Amniotic epithelial cell (primary cell): Measurements from ENCODE around the gene ANKS1B.

ENCODE experiments used
- DNase-seq: peaks from one replicate; pipeline ENCODE4 v3.0.0-alpha.2; 2010; ENCODE audit warnings: low read depth

ANKS1B gene

GRCh38 chr12:98868538-98868937 lies 1116.2 kb downstream of the ANKS1B start:
- no peak for DNase-seq

- no peak for DNase-seq
Observed at GRCh38 chr12:98868076-98868475, 1116.7 kb downstream of the ANKS1B start.

GRCh38 chr12:98864363-98864762 lies 1120.4 kb downstream of the ANKS1B start:
- DNase-seq = no peak

- no peak for DNase-seq
Observed at GRCh38 chr12:98863167-98863566, 1121.6 kb downstream of the ANKS1B start.

DNA sequence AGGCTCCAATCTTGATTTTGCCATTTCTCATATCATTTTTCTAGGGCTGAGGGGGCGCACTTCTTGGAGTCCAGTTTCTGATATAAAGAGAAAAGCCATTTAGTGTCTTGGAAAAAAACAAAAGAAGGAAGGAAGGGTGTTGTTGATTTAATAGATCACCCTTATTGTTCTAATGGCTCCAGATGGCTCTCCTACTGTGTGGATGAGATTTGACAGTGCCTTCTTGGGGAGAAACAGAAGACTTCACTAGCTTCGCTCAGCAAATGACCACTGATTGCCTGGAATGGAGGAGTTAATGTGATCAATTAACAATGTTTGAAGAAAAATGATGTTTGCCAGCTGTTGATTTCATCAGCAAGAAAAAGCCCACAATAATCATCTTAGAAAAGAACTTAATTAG lies 1123.5 kb downstream of the ANKS1B start:
- no peak for DNase-seq

GRCh38 chr12:98856897-98857540 lies 1127.7 kb downstream of the ANKS1B start:
- DNase-seq = no peak

GRCh38 chr12:98852181-98852580 lies 1132.6 kb downstream of the ANKS1B start:
- DNase-seq = no peak

DNA sequence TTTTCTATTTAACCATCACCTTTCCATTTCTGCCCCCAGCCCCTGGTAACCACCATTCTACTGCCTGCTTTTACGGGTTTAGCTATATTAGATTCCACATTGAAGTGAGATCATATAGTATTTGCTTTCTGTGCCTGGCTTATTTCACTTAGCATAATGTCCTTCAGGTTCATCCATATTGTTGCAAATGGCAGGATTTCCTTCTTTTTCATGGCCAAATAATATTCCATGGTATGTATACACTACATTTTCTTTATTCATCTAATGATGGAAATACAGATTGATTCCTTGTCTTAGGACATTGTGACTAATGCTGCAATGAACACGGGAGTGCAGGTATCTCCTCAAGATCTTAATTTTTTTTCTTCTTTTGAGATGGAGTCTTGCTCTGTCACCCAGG lies 1137.5 kb downstream of the ANKS1B start:
- no peak for DNase-seq

- no peak for DNase-seq
Observed at GRCh38 chr12:98845957-98846356, 1138.8 kb downstream of the ANKS1B start.

DNA sequence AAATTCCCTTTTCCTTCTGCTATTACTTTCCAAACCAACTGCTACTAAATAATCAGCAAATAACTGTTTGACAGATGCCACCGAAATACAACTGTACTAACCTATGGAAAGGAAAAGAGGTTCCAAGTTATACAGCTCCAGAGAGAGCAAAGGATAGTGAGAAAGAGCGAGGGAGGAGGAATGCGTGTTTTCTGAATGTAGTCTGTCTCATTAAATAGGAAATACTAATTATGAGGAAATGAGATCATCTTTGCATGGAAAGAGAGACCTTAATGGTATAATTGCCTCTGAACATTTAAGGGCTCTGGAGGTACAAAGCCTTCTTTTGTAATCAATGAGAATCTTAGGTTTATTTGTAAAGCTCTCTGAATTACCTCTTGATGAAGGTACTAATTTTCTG lies 1144.4 kb downstream of the ANKS1B start:
- no peak for DNase-seq

- DNase-seq = no peak
Observed at GRCh38 chr12:98838231-98838647, 1146.5 kb downstream of the ANKS1B start.

DNA sequence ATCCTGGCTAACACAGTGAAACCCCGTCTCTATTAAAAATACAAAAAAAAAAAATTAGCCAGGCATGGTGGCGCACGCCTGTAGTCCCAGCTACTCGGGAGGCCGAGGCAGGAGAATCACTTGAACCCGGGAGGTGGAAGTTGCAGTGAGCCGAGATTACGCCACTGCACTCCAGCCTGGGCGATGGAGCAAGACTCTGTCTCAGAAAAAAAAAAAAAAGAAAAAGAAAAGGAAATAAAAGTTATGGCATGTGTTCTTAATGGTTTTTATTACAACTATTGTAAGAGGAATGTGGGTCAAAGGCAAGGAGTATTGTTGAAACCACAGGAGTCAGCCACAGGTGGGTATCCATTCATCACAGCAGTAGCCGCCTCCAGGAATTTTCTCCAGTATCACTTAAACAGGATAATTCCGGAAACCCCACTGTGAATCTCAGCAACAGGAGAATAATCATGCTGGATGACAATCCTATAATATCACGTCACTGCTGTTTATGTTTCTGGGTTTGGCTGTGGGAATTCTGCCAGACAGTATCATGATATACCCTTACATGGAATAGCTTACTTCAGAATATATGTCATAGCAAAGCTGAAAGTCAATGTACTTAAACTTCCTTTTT lies 1147.5 kb downstream of the ANKS1B start:
- peak; percentile 25 for DNase-seq

- DNase-seq = no peak
Observed at GRCh38 chr12:98830657-98831056, 1154.1 kb downstream of the ANKS1B start.

DNA sequence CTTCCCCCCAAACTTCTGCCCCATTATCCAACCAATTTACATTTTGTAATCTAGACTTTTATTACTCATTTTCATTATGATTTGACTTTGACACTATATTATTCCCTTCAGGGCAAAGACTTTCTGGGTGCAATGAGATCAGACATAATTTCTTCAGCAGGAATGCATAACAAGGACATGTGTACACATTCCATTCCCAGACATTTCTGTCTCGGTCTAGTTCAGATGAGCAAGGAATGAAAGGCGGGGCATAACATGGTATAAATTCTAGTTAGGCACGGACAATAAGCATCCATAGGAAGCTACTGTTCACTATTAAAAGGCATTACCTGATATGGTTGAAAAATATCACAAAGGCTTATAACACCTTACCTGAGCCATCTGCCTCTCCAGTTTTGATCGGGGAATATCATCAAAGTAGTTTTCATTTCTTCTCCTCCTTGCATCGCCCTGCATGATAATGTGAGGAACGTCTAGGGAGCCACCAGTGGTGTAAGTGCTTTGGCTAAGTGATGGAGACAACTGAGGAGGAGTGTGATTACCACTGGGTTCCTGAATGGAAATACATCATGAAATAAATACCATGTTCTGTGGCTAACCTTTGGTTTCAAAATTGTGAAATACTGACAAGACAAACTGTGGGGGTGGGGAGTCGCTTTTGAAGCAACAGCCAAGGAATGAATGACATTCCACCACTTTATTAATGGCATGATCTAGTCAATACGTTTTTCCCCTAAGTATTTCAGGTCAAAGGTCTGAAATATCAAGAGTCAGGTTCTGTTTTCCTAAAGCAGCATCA lies 1155.7 kb downstream of the ANKS1B start:
- peak; percentile 4 for DNase-seq

GRCh38 chr12:98823012-98823411 lies 1161.7 kb downstream of the ANKS1B start:
- DNase-seq = no peak

- DNase-seq = no peak
Observed at GRCh38 chr12:98821866-98822265, 1162.9 kb downstream of the ANKS1B start.

DNA sequence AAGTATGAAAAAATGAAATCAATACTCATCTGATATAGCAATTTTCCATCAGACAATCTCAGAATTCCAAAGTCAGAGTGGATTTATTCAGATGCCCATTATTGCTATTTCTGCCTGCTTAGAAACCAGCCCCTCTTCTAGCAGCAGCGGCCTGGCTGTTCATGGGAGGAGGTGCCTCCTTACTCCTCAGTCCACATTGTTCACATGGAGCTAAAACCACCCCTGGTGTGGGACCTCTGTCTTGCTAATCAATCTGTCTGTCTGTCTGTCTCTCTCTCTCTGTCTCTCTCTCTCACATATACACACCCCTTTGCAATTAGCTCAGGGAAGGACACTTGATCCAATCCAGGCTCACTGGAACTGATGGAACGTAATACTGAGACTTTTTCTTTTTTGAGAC lies 1163.5 kb downstream of the ANKS1B start:
- DNase-seq = no peak

- DNase-seq = peak; percentile 15
Observed at GRCh38 chr12:98819821-98820404, 1164.8 kb downstream of the ANKS1B start.

GRCh38 chr12:98819071-98819470 lies 1165.7 kb downstream of the ANKS1B start:
- DNase-seq = no peak

- DNase-seq = no peak
Observed at GRCh38 chr12:98818239-98818638, 1166.5 kb downstream of the ANKS1B start.

GRCh38 chr12:98817742-98818141 lies 1167.0 kb downstream of the ANKS1B start:
- DNase-seq = no peak

- DNase-seq = no peak
Observed at GRCh38 chr12:98816720-98817119, 1168.0 kb downstream of the ANKS1B start.

GRCh38 chr12:98814254-98814653 lies 1170.5 kb downstream of the ANKS1B start:
- no peak for DNase-seq
